ENCODE data around the gene IQSEC2. TPM values are rescaled to one million over a fixed set of nuclear protein-coding genes. Genes with fewer than 3 reads are reported as not detected.

IQSEC2 gene
- total and polyA plus RNA-seq, 2 of the 13 experiments (the other 11 are each of a cell fraction or from before 2014, with no cell fraction given), result 0.13 to 0.21 TPM

- Histone ChIP-seq H3K27me3 (ENCODE audit: control insufficient read depth in 1 of 2, insufficient read depth in 2 of 2, low read length in 2 of 2) (no peaks in the 10 kb centered on the region), H3K36me3 (replicated peaks in 1 of 2; ENCODE audit: control insufficient read depth in 1 of 2, insufficient read depth in 2 of 2, low read length in 2 of 2) (no peaks in the 10 kb centered on the region), H3K9me3 (ENCODE audit: low read length) (no peaks in the 10 kb centered on the region), H4K20me1 (ENCODE audit: insufficient read depth, low read length) (no peaks in the 10 kb centered on the region), H3K79me2 (ENCODE audit: insufficient read depth, low read length) (no peaks in the 10 kb centered on the region), H3K4me3 (replicated peaks in 1 of 3; ENCODE audit: insufficient read depth in 1 of 3, low read depth in 2 of 3, low read length in 3 of 3) (no peak overlapping the region), H3K4me2 (ENCODE audit: low read depth, low read length) (no peak overlapping the region), H3K27ac (ENCODE audit: extremely low read length, insufficient read depth, low read length) (no peak overlapping the region), H3K4me1 (ENCODE audit: insufficient read depth, low read length) (no peaks in the 10 kb centered on the region), H3K9ac (ENCODE audit: insufficient read depth, low read depth, low read length) (no peak overlapping the region), H2AFZ (ENCODE audit: low read length) (no peak overlapping the region)
- 59% methylated on average over 5 of the region's 7 CpGs for WGBS (ENCODE audit: low lambda C conversion rate)
- ATAC-seq, result no peak
- POLR2A ChIA-PET, result no interaction called here
- no peak for FAIRE-seq
- BruUV-seq (replicated peaks), result no TSS peak
- CTCF ChIA-PET (ENCODE audit: low intra/inter-chr PET ratio, low total read pairs), result no interaction called here
- intact Hi-C loops (cut with micrococcal nuclease; ENCODE audit: unreplicated experiment) (no loop called here), in situ Hi-C loops (cut with HindIII; ENCODE audit: extremely low pct_ligation_motif_present, low pct_unique_long_range_greater_than_20kb) (no loop called here)
- no peak for DNase-seq (ENCODE audit: low spot score)
- TF ChIP-seq TEAD3 (CRISPR knock-in tag; optimal IDR thresholded peaks at IDR 0.05; ENCODE audit: borderline replicate concordance) (no peak), KDM4B (CRISPR knock-in tag; IDR thresholded peaks at IDR 0.05) (no peak), FOXP1 (IDR thresholded peaks at IDR 0.05) (no peak), FOXP1 (CRISPR knock-in tag; IDR thresholded peaks at IDR 0.05) (no peak), ZNF720 (CRISPR knock-in tag; IDR thresholded peaks at IDR 0.05) (no peak), ZNF10 (CRISPR knock-in tag; IDR thresholded peaks at IDR 0.05; ENCODE audit: borderline replicate concordance, low read depth) (no peak), THAP11 (CRISPR knock-in tag; IDR thresholded peaks at IDR 0.05) (no peak), ATF6 (CRISPR knock-in tag; conservative IDR thresholded peaks at IDR 0.05) (no peak), ZBED4 (CRISPR knock-in tag; IDR thresholded peaks at IDR 0.05; ENCODE audit: borderline replicate concordance) (no peak), ZNF496 (CRISPR knock-in tag; IDR thresholded peaks at IDR 0.05; ENCODE audit: insufficient replicate concordance) (no peak), HOXA9 (CRISPR knock-in tag; IDR thresholded peaks at IDR 0.05; ENCODE audit: borderline replicate concordance) (no peak), HES4 (CRISPR knock-in tag; IDR thresholded peaks at IDR 0.05; ENCODE audit: borderline replicate concordance) (no peak)
- TF ChIP-seq, protein P1, sequence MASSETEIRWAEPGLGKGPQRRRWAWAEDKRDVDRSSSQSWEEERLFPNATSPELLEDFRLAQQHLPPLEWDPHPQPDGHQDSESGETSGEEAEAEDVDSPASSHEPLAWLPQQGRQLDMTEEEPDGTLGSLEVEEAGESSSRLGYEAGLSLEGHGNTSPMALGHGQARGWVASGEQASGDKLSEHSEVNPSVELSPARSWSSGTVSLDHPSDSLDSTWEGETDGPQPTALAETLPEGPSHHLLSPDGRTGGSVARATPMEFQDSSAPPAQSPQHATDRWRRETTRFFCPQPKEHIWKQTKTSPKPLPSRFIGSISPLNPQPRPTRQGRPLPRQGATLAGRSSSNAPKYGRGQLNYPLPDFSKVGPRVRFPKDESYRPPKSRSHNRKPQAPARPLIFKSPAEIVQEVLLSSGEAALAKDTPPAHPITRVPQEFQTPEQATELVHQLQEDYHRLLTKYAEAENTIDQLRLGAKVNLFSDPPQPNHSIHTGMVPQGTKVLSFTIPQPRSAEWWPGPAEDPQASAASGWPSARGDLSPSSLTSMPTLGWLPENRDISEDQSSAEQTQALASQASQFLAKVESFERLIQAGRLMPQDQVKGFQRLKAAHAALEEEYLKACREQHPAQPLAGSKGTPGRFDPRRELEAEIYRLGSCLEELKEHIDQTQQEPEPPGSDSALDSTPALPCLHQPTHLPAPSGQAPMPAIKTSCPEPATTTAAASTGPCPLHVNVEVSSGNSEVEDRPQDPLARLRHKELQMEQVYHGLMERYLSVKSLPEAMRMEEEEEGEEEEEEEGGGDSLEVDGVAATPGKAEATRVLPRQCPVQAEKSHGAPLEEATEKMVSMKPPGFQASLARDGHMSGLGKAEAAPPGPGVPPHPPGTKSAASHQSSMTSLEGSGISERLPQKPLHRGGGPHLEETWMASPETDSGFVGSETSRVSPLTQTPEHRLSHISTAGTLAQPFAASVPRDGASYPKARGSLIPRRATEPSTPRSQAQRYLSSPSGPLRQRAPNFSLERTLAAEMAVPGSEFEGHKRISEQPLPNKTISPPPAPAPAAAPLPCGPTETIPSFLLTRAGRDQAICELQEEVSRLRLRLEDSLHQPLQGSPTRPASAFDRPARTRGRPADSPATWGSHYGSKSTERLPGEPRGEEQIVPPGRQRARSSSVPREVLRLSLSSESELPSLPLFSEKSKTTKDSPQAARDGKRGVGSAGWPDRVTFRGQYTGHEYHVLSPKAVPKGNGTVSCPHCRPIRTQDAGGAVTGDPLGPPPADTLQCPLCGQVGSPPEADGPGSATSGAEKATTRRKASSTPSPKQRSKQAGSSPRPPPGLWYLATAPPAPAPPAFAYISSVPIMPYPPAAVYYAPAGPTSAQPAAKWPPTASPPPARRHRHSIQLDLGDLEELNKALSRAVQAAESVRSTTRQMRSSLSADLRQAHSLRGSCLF (CRISPR knock-in tag; IDR thresholded peaks at IDR 0.05; ENCODE audit: borderline replicate concordance), result no peak
- TF ChIP-seq, protein P2, sequence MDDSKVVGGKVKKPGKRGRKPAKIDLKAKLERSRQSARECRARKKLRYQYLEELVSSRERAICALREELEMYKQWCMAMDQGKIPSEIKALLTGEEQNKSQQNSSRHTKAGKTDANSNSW (CRISPR knock-in tag; IDR thresholded peaks at IDR 0.05; ENCODE audit: borderline replicate concordance), result no peak
These were observed 19.0 kb downstream of the IQSEC2 start for GRCh38 chrX:53262189-53262917.
